Erythroblast (primary cell): ENCODE measurements around the gene GTF2IRD1.

Experiments
- GATA1 ChIP-seq: IDR thresholded peaks from 2 replicates; pipeline ENCODE4 v1.6.1; 2011; ENCODE audit warnings: low read depth, mild to moderate bottlenecking, control low read depth, low read length, moderate library complexity
- POLR2A ChIP-seq: IDR thresholded peaks from 2 replicates; pipeline ENCODE4 v1.6.1; 2011; ENCODE audit warnings: mild to moderate bottlenecking, low read length

DNA sequence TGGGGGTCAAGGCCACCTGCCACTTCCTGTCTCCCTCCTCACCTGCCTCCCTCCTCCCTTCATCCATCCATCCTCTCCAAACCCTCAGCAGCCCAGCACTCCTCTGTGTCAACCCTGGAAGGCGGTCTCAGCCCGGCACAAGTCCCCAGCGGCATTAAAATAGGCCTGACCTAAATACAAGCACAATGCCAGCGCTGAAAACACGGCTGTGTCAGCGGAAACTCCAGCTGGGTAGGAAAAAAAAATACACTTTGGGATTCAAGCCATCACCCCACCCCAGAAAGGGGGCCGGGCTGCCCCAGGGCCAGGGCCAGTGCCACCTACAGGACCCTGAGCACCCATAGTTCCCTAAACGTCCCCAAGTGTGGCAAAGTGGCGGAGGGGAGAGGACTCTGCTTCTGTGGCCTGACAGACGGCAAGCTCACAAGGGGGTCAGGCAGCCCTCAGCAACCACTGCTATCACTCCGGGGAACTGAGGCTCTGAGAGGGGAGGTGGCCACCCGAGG is 22.7 kb upstream of the GTF2IRD1 start:
- TF ChIP-seq POLR2A (no peak), GATA1 (no peak)
